HepG2 (cell line): Measurements from ENCODE around the gene RIT2.

Source experiments
- CREB1 ChIP-seq, 2 experiments: fragments of 450-650 bp in 1 of 2; IDR thresholded peaks; 2 replicates each; pipeline ENCODE4 v1.6.1; 2016 to 2017; ENCODE audit warnings: control low read depth in 1 of 2, mild to moderate bottlenecking in 1 of 2, missing compliant biosample characterization in 1 of 2, missing genetic modification characterization in 1 of 2
- EZH2 ChIP-seq: conservative IDR thresholded peaks from 2 replicates; pipeline ENCODE4 v1.6.1; 2012; ENCODE audit warnings: mild to moderate bottlenecking, low read depth, low read length, moderate library complexity
- POLR2A ChIP-seq, 2 experiments: IDR thresholded peaks; 2 replicates each; pipeline ENCODE4 v1.6.1; 2011; ENCODE audit warnings: low read depth in 2 of 2, low read length in 2 of 2, mild to moderate bottlenecking in 1 of 2, moderate library complexity in 1 of 2; ENCODE audit not compliant: insufficient read depth in 1 of 2
- SMC3 ChIP-seq: IDR thresholded peaks from 2 replicates; pipeline ENCODE4 v1.6.1; 2011; ENCODE audit warnings: low read length, improper control_type of control experiment
- TAF1 ChIP-seq: sonication (generic); formaldehyde crosslinking; IDR thresholded peaks from 2 replicates; pipeline ENCODE4 v1.4.0; 2020; ENCODE audit warnings: missing genetic modification reagents
- ZNF3 ChIP-seq: IDR thresholded peaks from 2 replicates; pipeline ENCODE4 v1.7.0; 2017; ENCODE audit warnings: inconsistent platforms
- ZZZ3 ChIP-seq: sonication (generic); formaldehyde crosslinking; IDR thresholded peaks from 2 replicates; pipeline ENCODE4 v1.4.0; 2020; ENCODE audit warnings: missing genetic modification reagents, mild to moderate bottlenecking, borderline replicate concordance
- TF ChIP-seq, protein P1 (sequence below): sonication (generic); formaldehyde crosslinking; IDR thresholded peaks from 2 replicates; pipeline ENCODE4 v1.5.0; 2020; ENCODE audit warnings: mild to moderate bottlenecking, missing genetic modification reagents, moderate library complexity
- TF ChIP-seq, protein P2 (sequence below): sonication (generic); formaldehyde crosslinking; IDR thresholded peaks from 2 replicates; pipeline ENCODE4 v1.9.0; 2021; ENCODE audit warnings: missing genetic modification reagents, borderline replicate concordance

DNA sequence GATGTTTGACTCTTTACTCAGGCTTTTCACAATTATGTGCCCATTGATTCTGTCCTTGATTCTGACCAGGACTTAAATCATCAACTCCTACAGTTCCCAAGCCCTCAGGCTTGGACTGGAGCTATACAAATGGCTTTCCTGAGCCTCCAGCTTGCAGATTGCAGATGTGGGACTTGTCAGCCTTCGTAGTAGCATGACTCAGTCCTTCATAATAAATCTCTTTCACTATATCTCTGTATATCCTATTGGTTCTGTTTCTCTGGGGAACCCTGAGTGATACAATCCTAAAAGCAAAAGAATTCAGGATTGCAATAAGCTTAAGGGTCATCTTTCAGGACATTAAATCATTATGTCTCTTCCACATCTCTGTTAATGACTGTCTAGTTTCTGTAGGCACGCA, 356.6 kb downstream of the RIT2 start:
- TF ChIP-seq ZZZ3 (CRISPR knock-in tag) (no peak), EZH2 (no peak), CREB1 (IDR thresholded peaks at IDR 0.05) (no peak), CREB1 (CRISPR knock-in tag; IDR thresholded peaks at IDR 0.05) (no peak), SMC3 (no peak), ZNF3 (CRISPR knock-in tag) (no peak), POLR2A (IDR thresholded peaks at IDR 0.05; ENCODE audit: insufficient read depth in 1 of 2, low read depth in 2 of 2, low read length in 2 of 2) (no peak), TAF1 (CRISPR knock-in tag) (no peak)
- TF ChIP-seq, protein P1, sequence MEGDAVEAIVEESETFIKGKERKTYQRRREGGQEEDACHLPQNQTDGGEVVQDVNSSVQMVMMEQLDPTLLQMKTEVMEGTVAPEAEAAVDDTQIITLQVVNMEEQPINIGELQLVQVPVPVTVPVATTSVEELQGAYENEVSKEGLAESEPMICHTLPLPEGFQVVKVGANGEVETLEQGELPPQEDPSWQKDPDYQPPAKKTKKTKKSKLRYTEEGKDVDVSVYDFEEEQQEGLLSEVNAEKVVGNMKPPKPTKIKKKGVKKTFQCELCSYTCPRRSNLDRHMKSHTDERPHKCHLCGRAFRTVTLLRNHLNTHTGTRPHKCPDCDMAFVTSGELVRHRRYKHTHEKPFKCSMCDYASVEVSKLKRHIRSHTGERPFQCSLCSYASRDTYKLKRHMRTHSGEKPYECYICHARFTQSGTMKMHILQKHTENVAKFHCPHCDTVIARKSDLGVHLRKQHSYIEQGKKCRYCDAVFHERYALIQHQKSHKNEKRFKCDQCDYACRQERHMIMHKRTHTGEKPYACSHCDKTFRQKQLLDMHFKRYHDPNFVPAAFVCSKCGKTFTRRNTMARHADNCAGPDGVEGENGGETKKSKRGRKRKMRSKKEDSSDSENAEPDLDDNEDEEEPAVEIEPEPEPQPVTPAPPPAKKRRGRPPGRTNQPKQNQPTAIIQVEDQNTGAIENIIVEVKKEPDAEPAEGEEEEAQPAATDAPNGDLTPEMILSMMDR (CRISPR knock-in tag) = no peak
- TF ChIP-seq, protein P2, sequence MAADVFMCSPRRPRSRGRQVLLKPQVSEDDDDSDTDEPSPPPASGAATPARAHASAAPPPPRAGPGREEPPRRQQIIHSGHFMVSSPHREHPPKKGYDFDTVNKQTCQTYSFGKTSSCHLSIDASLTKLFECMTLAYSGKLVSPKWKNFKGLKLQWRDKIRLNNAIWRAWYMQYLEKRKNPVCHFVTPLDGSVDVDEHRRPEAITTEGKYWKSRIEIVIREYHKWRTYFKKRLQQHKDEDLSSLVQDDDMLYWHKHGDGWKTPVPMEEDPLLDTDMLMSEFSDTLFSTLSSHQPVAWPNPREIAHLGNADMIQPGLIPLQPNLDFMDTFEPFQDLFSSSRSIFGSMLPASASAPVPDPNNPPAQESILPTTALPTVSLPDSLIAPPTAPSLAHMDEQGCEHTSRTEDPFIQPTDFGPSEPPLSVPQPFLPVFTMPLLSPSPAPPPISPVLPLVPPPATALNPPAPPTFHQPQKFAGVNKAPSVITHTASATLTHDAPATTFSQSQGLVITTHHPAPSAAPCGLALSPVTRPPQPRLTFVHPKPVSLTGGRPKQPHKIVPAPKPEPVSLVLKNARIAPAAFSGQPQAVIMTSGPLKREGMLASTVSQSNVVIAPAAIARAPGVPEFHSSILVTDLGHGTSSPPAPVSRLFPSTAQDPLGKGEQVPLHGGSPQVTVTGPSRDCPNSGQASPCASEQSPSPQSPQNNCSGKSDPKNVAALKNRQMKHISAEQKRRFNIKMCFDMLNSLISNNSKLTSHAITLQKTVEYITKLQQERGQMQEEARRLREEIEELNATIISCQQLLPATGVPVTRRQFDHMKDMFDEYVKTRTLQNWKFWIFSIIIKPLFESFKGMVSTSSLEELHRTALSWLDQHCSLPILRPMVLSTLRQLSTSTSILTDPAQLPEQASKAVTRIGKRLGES (CRISPR knock-in tag) = no peak
